Choroid plexus epithelial cell (primary cell): ENCODE measurements around the gene CORIN.
A peak's percentile ranks its signal among the peaks of the same experiment; 100 is the strongest.

ENCODE experiments used
- DNase-seq: peaks from one replicate; pipeline ENCODE4 v3.0.0-alpha.2; 2010; ENCODE audit warnings: low read depth
- H3K4me3 ChIP-seq: 2 replicates; pipeline ENCODE4 v1.5.1; 2011; ENCODE audit warnings: low read depth, mild to moderate bottlenecking, control low read depth, low read length, moderate library complexity
- CTCF ChIP-seq: conservative IDR thresholded peaks from 2 replicates; pipeline ENCODE4 v1.5.1; 2011; ENCODE audit warnings: low read depth, mild to moderate bottlenecking, control low read depth, inconsistent platforms, low read length, moderate library complexity

The CORIN gene

GRCh38 chr4:47731182-47731581 is 106.7 kb downstream of the CORIN start:
- TF ChIP-seq CTCF: no peak
- H3K4me3 ChIP-seq: no peak overlapping the region
- no peak for DNase-seq

GRCh38 chr4:47729131-47729680 is 108.7 kb downstream of the CORIN start:
- no peak overlapping the region for H3K4me3 ChIP-seq
- no peak for TF ChIP-seq CTCF
- DNase-seq: peak; percentile 22

- no peak for DNase-seq
Observed at GRCh38 chr4:47721892-47722575, 115.8 kb downstream of the CORIN start.

GRCh38 chr4:47721485-47721884 is 116.4 kb downstream of the CORIN start:
- TF ChIP-seq CTCF: no peak
- no peak for DNase-seq
- H3K4me3 ChIP-seq: no peak overlapping the region

More at GRCh38 chr4:47721892-47722575, 115.8 kb downstream of the CORIN start:
- TF ChIP-seq CTCF: no peak
- H3K4me3 ChIP-seq: no peak overlapping the region

- no peak overlapping the region for H3K4me3 ChIP-seq
- DNase-seq: no peak
- TF ChIP-seq CTCF: no peak
Observed at GRCh38 chr4:47720787-47721186, 117.1 kb downstream of the CORIN start.

GRCh38 chr4:47719576-47719975 is 118.3 kb downstream of the CORIN start:
- no peak for TF ChIP-seq CTCF
- DNase-seq: peak; percentile 33
- no peak overlapping the region for H3K4me3 ChIP-seq

GRCh38 chr4:47718696-47719095 is 119.2 kb downstream of the CORIN start:
- H3K4me3 ChIP-seq: no peak overlapping the region
- no peak for DNase-seq
- no peak for TF ChIP-seq CTCF
